GM12801 (cell line): Measurements from ENCODE around the gene RET.

Source experiments
- TF ChIP-seq, protein P1 (sequence below): IDR thresholded peaks from one replicate; pipeline ENCODE4 v1.5.1; 2011; ENCODE audit warnings: control low read depth; ENCODE audit not compliant: insufficient read length; ENCODE audit errors: extremely low read depth

Gene RET

DNA sequence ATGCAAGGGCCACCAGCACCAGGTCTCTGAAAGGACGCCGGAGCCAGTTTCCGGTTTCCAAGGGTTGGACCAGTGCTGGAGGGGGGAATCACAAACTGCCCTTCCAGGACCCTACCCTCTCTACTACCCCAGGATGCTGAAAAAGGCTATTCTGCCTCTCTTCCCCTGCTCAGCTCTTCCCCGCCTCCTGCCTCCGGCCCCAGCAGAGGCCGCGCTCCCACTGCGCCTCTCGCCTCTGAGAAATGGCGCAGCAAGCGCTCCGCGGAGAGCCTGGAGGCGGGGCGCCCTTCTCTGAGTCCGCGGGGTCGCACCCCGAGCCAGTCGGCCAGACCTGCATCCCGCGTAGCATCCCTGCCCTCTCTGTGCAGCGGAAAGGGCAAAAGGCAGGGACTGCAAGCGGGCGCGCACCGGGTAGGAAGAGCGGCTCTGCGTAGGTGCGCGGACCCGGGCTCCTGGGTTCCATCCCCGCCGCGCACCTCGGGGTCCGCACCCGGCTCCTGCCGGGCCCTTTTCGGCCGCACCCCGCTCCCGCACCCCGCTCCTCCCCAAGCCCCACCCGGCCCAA lies 476 bp upstream of the RET start:
- TF ChIP-seq, protein P1, sequence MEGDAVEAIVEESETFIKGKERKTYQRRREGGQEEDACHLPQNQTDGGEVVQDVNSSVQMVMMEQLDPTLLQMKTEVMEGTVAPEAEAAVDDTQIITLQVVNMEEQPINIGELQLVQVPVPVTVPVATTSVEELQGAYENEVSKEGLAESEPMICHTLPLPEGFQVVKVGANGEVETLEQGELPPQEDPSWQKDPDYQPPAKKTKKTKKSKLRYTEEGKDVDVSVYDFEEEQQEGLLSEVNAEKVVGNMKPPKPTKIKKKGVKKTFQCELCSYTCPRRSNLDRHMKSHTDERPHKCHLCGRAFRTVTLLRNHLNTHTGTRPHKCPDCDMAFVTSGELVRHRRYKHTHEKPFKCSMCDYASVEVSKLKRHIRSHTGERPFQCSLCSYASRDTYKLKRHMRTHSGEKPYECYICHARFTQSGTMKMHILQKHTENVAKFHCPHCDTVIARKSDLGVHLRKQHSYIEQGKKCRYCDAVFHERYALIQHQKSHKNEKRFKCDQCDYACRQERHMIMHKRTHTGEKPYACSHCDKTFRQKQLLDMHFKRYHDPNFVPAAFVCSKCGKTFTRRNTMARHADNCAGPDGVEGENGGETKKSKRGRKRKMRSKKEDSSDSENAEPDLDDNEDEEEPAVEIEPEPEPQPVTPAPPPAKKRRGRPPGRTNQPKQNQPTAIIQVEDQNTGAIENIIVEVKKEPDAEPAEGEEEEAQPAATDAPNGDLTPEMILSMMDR: no peak

DNA sequence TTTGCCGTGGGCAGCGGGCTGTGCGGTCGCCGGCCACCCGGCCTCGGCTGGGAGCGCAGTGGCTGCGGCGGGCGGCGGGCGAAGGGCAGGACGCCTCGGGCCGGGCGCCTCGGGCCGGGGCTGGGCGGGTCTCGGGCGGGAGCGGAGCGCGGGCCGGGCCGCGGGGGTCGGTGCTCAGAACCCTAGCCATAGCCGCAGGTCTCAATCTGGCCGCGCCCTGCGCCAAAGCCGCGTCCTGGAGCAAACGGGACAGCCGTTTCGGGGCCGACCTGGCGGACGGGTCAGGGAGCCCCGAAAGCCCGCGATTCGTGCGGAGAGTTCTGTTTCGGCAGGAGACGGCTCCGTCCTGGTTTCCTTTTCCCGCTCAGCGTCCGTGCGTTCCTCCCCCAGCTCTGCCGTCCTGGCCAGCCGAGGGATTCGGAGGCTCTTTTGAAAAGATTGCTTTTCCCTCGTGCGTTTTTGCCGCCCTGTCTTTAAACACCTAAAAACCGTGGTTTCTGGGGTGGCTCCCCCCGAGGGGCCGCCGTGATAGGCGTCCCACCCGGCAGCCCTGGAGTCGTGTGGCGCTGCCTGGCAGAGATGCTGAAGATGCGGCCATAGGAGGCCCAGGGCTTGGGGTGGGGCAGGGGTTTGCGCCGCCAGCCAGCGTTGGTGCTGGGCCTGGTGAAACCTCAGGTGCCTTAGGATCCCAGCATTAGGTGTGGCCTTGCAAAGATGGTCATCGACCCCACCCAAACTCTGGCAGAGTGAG lies 727 bp downstream of the RET start:
- TF ChIP-seq, protein P1: no peak

DNA sequence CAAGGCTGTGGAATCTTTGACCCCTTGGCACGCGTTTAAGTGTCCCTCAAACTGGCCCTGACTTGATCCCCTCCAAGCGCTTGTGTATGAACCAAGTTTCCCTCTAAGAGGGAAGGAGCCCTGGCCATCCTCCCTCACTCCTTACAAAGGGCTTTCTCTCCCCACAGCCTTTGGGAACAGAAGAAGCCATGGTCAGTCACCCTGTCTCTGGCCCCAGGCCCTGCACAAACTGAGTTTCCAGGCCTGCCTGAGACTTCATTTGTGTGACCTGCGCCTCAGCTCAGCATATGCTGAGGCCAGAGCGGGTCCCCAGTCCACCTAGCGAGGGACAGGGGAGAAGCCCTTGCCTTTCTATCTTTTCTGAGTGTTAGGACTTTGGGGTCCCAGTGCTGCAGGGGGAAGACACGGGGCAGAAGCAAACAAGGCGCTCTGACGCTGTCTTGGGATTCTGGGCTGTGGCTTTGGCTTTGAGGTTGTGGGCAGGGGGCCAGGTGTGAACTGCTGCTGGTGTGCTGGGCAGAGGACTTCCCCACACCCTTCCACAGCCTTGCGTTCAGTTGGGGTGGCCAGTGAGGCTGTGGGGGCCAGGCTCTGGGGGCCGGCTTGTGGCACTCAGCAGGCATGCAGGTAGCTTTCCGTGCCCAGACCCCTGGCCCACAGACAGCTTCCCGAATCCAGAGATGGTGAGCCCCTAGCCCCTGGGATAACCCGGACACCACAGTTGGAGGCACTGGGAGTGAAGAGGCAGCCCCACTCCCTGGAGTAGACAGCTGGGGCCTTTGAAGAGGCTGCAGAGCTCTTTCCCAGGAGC lies 1.5 kb downstream of the RET start:
- TF ChIP-seq, protein P1: no peak

DNA sequence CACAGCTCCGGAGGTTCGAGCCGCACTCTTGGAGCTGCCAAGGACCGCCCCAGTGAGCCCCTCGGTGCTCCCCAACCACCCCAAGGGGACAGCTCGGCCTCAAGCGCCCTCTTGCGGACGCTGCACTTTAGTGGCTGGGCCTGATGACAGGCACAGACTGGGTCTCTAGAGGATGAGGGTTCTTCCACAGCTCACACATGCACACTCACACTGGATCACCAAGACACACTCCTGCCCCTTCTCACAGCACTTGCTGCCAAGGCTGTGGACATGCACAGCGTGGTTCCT lies 2.1 kb downstream of the RET start:
- TF ChIP-seq, protein P1: no peak

DNA sequence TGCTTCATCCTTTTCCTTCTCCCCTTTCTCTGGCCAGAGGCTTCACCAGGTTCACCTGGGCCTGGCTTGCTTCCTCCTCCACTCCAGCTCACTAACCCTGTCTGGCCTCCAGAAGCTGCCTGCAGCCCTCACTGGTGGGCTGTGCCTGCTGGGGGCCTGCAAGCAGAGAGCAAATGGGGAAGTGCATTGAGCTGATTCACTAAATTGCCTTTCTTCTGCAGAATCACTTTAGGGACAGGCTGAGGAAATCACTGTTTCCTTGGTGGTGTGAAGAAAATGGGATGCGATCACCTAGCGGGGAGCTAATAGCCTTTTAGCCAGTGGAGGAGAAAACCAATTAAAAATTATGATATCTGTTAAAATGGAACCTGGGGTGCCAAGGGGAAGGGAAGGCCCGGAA lies 3.0 kb downstream of the RET start:
- TF ChIP-seq, protein P1: no peak

DNA sequence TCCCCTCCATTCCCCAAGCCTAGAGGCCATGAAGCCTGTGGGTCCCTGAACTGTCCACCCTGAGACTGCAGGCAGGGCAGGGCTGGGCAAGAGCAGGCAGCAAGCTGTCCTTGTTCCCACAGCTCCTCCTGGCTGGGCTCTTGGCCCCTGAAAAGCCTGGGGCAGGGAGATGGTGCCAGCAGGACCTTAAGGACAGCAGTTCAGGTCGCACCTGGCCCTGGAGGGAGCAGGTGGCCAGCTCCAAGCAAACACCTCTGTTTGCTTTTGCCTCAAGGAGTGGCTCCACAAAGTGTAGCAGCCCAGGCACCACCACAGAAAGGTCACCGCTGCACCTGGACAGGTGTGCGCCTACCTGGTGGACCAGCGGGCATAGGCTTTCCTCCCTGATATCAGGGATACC lies 5.2 kb downstream of the RET start:
- TF ChIP-seq, protein P1: no peak

DNA sequence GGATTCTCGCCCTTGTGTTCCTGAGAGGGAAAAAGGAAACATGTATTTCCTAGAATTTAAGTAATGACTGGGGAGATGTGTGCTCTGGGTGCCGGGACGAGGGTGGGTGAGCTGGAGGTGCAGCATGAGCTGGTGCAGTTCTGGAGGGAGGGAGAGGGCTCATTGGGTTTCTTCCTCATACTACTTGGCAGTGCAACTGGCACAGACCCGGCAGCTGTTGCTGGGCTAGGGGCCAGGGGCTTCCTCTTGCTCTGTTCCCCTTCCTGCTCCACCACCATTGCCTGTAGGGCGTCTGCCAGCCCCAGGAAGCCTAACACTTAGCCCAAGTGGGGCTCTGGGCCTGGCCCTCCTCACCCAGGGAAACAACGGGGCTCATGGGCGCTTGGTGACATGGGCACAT lies 5.9 kb downstream of the RET start:
- TF ChIP-seq, protein P1: no peak
